Measurements from ENCODE around the gene GPR63.

DNA sequence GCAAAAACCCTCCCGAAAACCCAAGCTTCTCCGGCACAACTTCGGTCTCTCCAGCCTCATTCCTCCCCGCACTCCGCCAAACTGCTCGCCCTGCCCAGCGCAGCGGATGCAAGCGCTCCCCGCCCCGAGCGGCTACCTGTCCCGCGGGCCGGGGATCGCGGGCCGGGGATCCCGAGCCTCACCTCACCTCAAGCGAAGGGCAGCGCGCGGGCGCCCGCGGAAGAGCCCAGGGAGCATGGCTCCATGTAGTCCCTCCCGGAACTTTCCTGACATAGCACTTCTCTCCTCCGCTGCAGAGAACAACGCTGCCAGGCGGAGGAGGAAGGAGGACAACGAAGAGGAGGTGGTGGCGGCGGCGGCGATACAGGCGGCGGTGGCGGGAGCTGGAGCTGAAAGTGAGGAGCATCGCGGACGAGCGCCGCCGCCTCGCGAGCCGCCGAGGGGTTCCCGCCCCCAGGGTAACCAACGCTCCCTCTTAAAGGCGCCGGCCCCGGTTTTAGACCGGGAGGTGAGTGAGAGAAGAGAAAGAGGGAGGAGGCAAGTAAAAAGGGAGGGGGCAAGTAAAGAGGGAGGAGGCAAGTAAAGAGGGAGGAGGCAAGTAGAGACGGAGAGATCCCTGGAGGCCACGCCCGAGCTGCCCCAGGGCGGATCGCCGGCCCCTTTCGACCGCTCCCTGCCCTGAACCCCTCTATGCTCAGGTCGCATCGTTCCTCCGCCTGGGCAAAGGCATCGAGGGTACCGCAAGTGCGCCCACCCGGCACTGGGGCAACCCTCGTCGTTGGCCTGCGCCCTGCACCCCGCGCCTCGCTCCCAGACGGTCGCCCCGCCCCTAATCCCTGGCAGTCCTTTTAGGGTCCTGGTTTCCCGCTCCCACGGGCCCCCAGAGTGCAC, at the start of gene GPR63:
- no peak for TF ChIP-seq POLR2AphosphoS5 (IDR thresholded peaks at IDR 0.05; ENCODE audit: low read depth, low read length)
- TF ChIP-seq REST (IDR thresholded peaks at IDR 0.05; ENCODE audit: insufficient read depth in 1 of 2, low read depth in 2 of 2, low read length in 2 of 2), result no peak
- TF ChIP-seq TAF1 (IDR thresholded peaks at IDR 0.05; ENCODE audit: borderline replicate concordance, insufficient read depth, low read length), result no peak

All from PFSK-1 (cell line).